Fibroblast of lung (primary cell): ENCODE measurements around the gene FMO4.
"Not testable (repeated sequence)": the region's sequence is repeated elsewhere in the genome, so short reads cannot be mapped to it uniquely, and the experiment has no call there.

Source experiments
- CTCF ChIP-seq, 2 donors: IDR thresholded peaks in 1 of 2; conservative IDR thresholded peaks in 1 of 2; 1 replicate in 1 of 2; 2 replicates in 1 of 2; pipeline ENCODE4 v1.5.1; 2011 to 2012; ENCODE audit warnings: low read length in 2 of 2, control low read depth in 1 of 2, inconsistent platforms in 1 of 2, low read depth in 1 of 2, mild to moderate bottlenecking in 1 of 2
- EZH2 ChIP-seq: IDR thresholded peaks from 2 replicates; pipeline ENCODE4 v1.5.1; 2012; ENCODE audit warnings: low read length, control low read depth, mild to moderate bottlenecking; ENCODE audit errors: missing control alignments

DNA sequence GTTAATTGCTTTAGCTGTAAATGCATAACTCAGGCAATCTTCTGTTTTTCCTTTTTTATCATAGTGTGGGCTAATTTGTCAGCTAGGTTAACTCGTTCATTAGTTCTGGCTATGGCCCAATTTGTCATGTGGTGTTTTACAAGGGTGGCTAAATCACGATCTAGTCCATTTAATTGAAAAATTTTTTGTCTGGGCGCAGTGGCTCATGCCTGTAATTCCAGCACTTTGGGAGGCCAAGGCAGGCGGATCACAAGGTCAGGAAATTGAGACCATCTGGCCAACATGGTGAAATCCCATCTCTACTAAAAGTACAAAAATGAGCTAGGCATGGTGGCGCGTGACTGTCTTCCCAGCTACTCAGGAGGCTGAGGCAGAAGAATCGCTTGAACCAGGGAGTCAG is 18.6 kb upstream of the FMO4 start:
- not testable (repeated sequence) for TF ChIP-seq CTCF (conservative IDR thresholded peaks at IDR 0.05 in 1 of 2, IDR thresholded peaks at IDR 0.05 in 1 of 2; ENCODE audit: low read depth in 1 of 2, low read length in 2 of 2); EZH2
